Activated CD8-positive, alpha-beta memory T cell treated with anti-CD3 and anti-CD28 coated beads, Interleukin-2, amount 50 U/mL, for 48 hours (primary cell): ENCODE data around the gene ATRNL1.
"Not testable (repeated sequence)": the region's sequence is repeated elsewhere in the genome, so short reads cannot be mapped to it uniquely, and the experiment has no call there.

Experiments used
- DNase-seq: peaks from one replicate; pipeline ENCODE4 v3.0.0-alpha.2; 2020

Gene ATRNL1

GRCh38 chr10:115772606-115773005 lies 679.4 kb downstream of the ATRNL1 start:
- no peak for DNase-seq

GRCh38 chr10:115773832-115774231 lies 680.7 kb downstream of the ATRNL1 start:
- DNase-seq = no peak

GRCh38 chr10:115774721-115775120 lies 681.6 kb downstream of the ATRNL1 start:
- no peak for DNase-seq

- no peak for DNase-seq
Observed at GRCh38 chr10:115777646-115778045, 684.5 kb downstream of the ATRNL1 start.

- DNase-seq = no peak
Observed at GRCh38 chr10:115790220-115790619, 697.1 kb downstream of the ATRNL1 start.

GRCh38 chr10:115795964-115796363 lies 702.8 kb downstream of the ATRNL1 start:
- no peak for DNase-seq

GRCh38 chr10:115801457-115801856 lies 708.3 kb downstream of the ATRNL1 start:
- no peak for DNase-seq

- DNase-seq = no peak
Observed at GRCh38 chr10:115801992-115802391, 708.8 kb downstream of the ATRNL1 start.

GRCh38 chr10:115802911-115803310 lies 709.7 kb downstream of the ATRNL1 start:
- no peak for DNase-seq

- DNase-seq = no peak
Observed at GRCh38 chr10:115814542-115814941, 721.4 kb downstream of the ATRNL1 start.

GRCh38 chr10:115818012-115818411 lies 724.8 kb downstream of the ATRNL1 start:
- no peak for DNase-seq

GRCh38 chr10:115826396-115826795 lies 733.2 kb downstream of the ATRNL1 start:
- DNase-seq = no peak

- no peak for DNase-seq
Observed at GRCh38 chr10:115827231-115828009, 734.3 kb downstream of the ATRNL1 start.

- DNase-seq = not testable (repeated sequence)
Observed at GRCh38 chr10:115828182-115828581, 735.0 kb downstream of the ATRNL1 start.

GRCh38 chr10:115829521-115830205 lies 736.5 kb downstream of the ATRNL1 start:
- DNase-seq = no peak

- no peak for DNase-seq
Observed at GRCh38 chr10:115830265-115830970, 737.3 kb downstream of the ATRNL1 start.

GRCh38 chr10:115831016-115831415 lies 737.9 kb downstream of the ATRNL1 start:
- no peak for DNase-seq

- DNase-seq = no peak
Observed at GRCh38 chr10:115833119-115833518, 740.0 kb downstream of the ATRNL1 start.

- no peak for DNase-seq
Observed at GRCh38 chr10:115844591-115844990, 751.4 kb downstream of the ATRNL1 start.

GRCh38 chr10:115845921-115846320 lies 752.8 kb downstream of the ATRNL1 start:
- no peak for DNase-seq

- DNase-seq = no peak
Observed at GRCh38 chr10:115846528-115846927, 753.4 kb downstream of the ATRNL1 start.

- DNase-seq = no peak
Observed at GRCh38 chr10:115849197-115849596, 756.0 kb downstream of the ATRNL1 start.

GRCh38 chr10:115850666-115851065 lies 757.5 kb downstream of the ATRNL1 start:
- DNase-seq = no peak

GRCh38 chr10:115851695-115852094 lies 758.5 kb downstream of the ATRNL1 start:
- DNase-seq = no peak
